Glutamatergic neuron (in vitro differentiated cells): Measurements from ENCODE around the gene MLYCD. TPM values are rescaled to one million over a fixed set of nuclear protein-coding genes. Genes with fewer than 3 reads are reported as not detected.

Experiments
- DNase-seq: peaks from one replicate; pipeline ENCODE4 v3.0.0; 2022
- H3K27ac Mint-ChIP-seq: one replicate; pipeline ENCODE4 v1.8.0; 2020; ENCODE audit warnings: mild to moderate bottlenecking, mixed read lengths, inconsistent platforms; ENCODE audit not compliant: unreplicated experiment
- H3K27me3 Mint-ChIP-seq: one replicate; pipeline ENCODE4 v1.8.0; 2020; ENCODE audit warnings: mild to moderate bottlenecking, moderate library complexity, mixed read lengths, inconsistent platforms; ENCODE audit not compliant: unreplicated experiment
- H3K36me3 Mint-ChIP-seq: one replicate; pipeline ENCODE4 v1.8.0; 2020; ENCODE audit warnings: mild to moderate bottlenecking, mixed read lengths, inconsistent platforms; ENCODE audit not compliant: unreplicated experiment
- H3K4me1 Mint-ChIP-seq: one replicate; pipeline ENCODE4 v1.8.0; 2020; ENCODE audit warnings: mild to moderate bottlenecking, low read depth, mixed read lengths, inconsistent platforms; ENCODE audit not compliant: unreplicated experiment
- H3K4me3 Mint-ChIP-seq: one replicate; pipeline ENCODE4 v1.8.0; 2020; ENCODE audit warnings: mild to moderate bottlenecking, mixed read lengths, inconsistent platforms; ENCODE audit not compliant: unreplicated experiment
- H3K9me3 Mint-ChIP-seq: one replicate; pipeline ENCODE4 v1.8.0; 2020; ENCODE audit warnings: mild to moderate bottlenecking, moderate library complexity, mixed read lengths, inconsistent platforms; ENCODE audit not compliant: unreplicated experiment
- total RNA-seq: library from RNA; stranded (reverse); fragmentation: NEBNext Ultra II Directional; extraction: Animal tissue kit (Norgen Biotek cat#: 25700); gene quantifications from one replicate; pipeline ENCODE4 v1.2.1, GENCODE V29; 2021; ENCODE audit not compliant: unreplicated experiment
- TF ChIP-seq, protein P1 (sequence below): fragments of 200-600 bp; sonication (generic); IDR thresholded peaks from one replicate; pipeline ENCODE4 v1.5.0; 2021; ENCODE audit not compliant: partially characterized antibody, unreplicated experiment

Gene MLYCD
- total RNA-seq, 1 donor from 2014 or later, result 9.5 TPM

- Mint-ChIP-seq H3K9me3 (peaks cover 16% of the 10 kb centered on the region), H3K4me1 (peaks cover 13% of the 10 kb centered on the region), H3K4me3 (no peak overlapping the region), H3K27me3 (peaks cover 19% of the 10 kb centered on the region), H3K36me3 (peaks cover 3% of the 10 kb centered on the region), H3K27ac (no peak overlapping the region)
- TF ChIP-seq, protein P1, sequence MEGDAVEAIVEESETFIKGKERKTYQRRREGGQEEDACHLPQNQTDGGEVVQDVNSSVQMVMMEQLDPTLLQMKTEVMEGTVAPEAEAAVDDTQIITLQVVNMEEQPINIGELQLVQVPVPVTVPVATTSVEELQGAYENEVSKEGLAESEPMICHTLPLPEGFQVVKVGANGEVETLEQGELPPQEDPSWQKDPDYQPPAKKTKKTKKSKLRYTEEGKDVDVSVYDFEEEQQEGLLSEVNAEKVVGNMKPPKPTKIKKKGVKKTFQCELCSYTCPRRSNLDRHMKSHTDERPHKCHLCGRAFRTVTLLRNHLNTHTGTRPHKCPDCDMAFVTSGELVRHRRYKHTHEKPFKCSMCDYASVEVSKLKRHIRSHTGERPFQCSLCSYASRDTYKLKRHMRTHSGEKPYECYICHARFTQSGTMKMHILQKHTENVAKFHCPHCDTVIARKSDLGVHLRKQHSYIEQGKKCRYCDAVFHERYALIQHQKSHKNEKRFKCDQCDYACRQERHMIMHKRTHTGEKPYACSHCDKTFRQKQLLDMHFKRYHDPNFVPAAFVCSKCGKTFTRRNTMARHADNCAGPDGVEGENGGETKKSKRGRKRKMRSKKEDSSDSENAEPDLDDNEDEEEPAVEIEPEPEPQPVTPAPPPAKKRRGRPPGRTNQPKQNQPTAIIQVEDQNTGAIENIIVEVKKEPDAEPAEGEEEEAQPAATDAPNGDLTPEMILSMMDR, result no peak
- no peak for DNase-seq
Measured at GRCh38 chr16:83973077-83973476, 74.2 kb downstream of the MLYCD start.

- Mint-ChIP-seq H3K27me3 (peaks cover 19% of the 10 kb centered on the region), H3K9me3 (peaks cover 21% of the 10 kb centered on the region), H3K36me3 (peaks cover 10% of the 10 kb centered on the region), H3K4me1 (peaks cover 13% of the 10 kb centered on the region), H3K4me3 (peak overlapping the region; percentile 71), H3K27ac (peak overlapping the region; percentile 73)
- TF ChIP-seq, protein P1, result no peak
- DNase-seq, result no peak
Measured at GRCh38 chr16:83973581-83974385, 74.9 kb downstream of the MLYCD start.

DNA sequence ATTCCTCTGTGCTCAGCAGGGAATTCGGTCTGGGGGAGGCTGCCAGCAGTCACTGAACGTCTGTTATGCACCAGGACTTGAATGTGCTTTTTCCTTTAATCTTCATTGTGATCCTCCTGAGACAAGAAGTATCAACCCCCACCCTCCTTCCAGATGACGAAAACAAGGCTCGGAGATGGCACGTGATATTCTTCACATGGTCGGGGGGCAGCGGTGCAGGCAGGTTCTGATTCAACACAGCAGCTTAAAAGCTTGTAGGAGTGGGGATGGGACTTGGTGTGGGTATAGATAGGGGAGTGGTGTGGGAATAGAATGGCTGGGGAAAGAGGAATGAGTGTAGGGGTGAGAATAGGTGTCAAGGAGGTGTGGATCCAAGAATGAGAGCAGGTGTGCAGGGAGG is 75.6 kb downstream of the MLYCD start:
- TF ChIP-seq, protein P1, result no peak
- peaks cover 13% of the 10 kb centered on the region for H3K4me1 Mint-ChIP-seq
- peaks cover 22% of the 10 kb centered on the region for H3K9me3 Mint-ChIP-seq
- H3K27ac Mint-ChIP-seq, result peak overlapping the region; percentile 73
- peak overlapping the region; percentile 71 for H3K4me3 Mint-ChIP-seq
- DNase-seq, result no peak
- H3K27me3 Mint-ChIP-seq, result peaks cover 19% of the 10 kb centered on the region
- peaks cover 15% of the 10 kb centered on the region for H3K36me3 Mint-ChIP-seq

DNA sequence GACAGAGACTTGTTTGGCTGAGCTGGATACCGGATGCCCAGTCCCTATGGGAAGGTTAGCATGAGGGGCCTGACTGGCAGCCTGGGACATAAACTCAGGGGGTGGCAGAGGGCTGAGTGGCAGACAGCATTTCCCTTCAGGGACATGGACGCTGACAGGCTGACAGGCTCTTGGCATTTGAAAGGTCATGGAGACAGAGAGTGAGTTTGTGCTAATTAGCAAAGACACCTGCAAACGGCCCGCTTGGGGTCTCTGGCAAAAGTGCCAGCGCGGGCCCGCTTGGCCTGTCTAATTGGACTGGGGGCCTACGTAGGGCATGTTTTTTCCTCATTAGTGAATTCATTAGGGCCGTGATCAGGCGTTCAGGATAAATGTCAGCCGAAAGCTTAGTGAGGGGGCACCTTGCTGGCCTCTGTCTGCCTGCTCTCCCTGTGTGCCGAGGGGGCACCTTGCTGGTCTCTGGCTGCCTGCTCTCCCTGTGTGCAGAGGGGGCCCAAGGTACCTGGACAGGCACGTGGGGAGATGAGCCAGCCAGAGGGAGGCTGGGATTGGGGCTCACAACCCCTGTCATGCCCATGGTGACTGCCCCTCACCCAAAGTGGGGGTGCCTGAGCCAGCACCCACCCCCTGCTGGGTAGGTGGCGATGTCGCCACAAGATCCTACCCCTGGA is 76.8 kb downstream of the MLYCD start:
- DNase-seq, result no peak
- H3K9me3 Mint-ChIP-seq, result peaks cover 18% of the 10 kb centered on the region
- H3K27me3 Mint-ChIP-seq, result peaks cover 12% of the 10 kb centered on the region
- H3K27ac Mint-ChIP-seq, result no peak overlapping the region
- TF ChIP-seq, protein P1, result no peak
- peaks cover 15% of the 10 kb centered on the region for H3K36me3 Mint-ChIP-seq
- peaks cover 11% of the 10 kb centered on the region for H3K4me1 Mint-ChIP-seq
- H3K4me3 Mint-ChIP-seq, result no peak overlapping the region

Other genes with a start within 250 kb of the MLYCD start
- 218 TPM for gene HSBP1, start 91.1 kb upstream of the MLYCD start, total RNA-seq
- gene OSGIN1, start 54.1 kb downstream of the MLYCD start, total RNA-seq, result not detected
- gene NECAB2, start 69.1 kb downstream of the MLYCD start, total RNA-seq, result 112 TPM
- gene SLC38A8, start 143.7 kb downstream of the MLYCD start, total RNA-seq, result not detected
- gene MBTPS1, start 217.8 kb downstream of the MLYCD start, total RNA-seq, result 105 TPM
- gene HSDL1, start 246.1 kb downstream of the MLYCD start, total RNA-seq, result 81.7 TPM
- gene DNAAF1, start 246.2 kb downstream of the MLYCD start, total RNA-seq, result 0.56 TPM